G401.6 (cell line): Measurements from ENCODE around the gene GABBR1.

Source experiments
- FAIRE-seq: peaks from 2 replicates; lab custom pipeline; 2012; peaks lifted over from hg19 to GRCh38; lab: Jason Lieb, UNC

Gene GABBR1

DNA sequence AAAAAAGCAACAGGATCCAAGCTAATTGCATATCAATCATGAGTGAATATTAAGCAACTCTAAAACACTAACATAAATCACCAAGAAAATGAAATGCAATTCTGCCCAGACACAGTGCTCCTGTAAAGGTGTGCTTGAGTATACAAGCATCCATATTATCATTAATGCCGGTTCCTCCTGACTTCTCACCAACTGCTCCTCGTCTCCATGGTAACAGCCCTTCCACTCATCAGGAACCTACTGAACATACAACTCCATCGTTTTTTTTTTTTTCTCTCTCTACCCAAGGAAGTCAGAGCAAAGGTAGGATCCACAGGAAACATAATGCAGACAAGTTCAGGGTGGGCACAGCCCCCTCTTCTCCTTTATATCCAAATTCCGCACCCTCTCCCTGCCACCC lies 12.4 kb downstream of the GABBR1 start:
- FAIRE-seq, result no peak

DNA sequence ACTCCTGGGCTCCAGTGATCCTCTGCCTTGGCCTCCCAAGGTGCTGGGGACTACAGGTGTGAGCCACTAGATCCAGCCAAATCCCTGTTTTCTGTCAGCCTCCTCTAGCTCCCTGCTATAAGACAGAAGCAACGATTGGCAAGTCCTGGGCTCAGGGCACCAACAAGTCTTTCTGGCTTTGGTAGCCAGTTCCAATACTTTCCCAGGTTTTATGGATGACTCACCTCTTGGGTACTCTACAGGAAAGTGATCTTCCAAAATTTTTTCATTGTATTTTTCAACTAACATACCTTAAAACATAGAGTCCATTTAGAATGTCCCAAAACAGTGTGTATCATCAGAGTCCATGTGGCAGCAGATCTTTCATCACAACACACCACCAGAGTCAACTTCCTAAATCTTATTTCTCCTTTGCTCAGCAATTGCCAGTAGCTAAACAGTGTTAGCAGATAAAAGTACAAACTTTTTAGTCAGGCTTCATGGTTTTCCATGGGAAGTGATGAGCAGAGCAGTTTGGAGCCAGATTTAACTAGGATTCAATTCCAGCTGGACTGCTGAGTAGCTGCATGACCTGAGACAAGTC lies 13.3 kb downstream of the GABBR1 start:
- no peak for FAIRE-seq

DNA sequence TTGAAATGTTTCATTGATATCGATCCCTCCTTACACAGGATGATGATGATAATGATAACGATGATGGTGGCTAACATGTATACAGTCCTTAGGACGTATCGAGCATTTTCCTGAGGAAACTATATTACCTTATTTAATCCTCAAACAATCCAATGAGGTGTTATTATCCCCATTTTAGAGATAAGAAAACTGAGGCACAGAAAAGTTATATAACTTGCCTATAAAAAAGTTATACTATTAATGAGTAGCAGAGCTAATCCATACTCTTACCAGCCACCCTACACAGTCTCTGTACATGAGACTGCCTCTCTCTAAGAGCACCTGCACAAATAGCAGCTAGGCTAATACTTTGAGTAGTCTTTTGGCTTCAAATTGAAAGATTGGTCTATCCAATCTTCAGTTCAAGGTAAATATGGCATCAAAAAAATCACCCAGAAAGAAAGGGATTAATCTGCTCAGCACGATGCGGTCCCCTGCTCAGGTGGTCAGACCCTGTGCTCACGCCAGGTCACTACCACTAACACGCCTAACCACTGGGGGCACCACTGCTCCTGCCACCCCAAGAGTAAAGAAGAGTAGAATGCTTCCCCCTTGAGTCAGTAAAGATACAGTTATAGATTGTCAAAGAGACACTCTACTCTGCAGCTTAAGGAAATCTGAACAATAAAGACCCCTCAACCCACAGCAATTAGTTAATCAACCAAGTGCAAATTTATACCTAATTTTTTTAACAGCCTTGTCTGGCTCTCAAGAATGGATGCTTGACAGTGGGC lies 15.0 kb downstream of the GABBR1 start:
- no peak for FAIRE-seq

DNA sequence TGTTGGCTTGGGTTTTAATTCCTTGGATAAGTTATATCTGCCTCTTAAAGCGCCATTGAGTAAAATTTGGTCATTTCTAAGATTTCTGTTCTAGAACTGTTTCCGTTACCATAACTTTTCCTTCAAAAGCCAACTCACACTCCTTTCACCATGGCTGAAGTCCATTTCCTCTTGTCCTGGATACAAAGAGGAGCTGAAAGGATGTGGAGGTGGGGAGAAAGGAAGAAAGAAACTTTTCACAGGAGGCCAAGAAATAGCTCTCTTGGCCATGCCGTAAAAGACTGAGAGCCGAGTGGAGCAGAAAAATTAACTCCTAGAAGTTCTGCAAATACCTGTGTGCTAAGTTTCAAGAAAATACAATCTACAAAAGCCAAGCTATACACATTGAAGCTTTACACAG lies 21.6 kb downstream of the GABBR1 start:
- no peak for FAIRE-seq

DNA sequence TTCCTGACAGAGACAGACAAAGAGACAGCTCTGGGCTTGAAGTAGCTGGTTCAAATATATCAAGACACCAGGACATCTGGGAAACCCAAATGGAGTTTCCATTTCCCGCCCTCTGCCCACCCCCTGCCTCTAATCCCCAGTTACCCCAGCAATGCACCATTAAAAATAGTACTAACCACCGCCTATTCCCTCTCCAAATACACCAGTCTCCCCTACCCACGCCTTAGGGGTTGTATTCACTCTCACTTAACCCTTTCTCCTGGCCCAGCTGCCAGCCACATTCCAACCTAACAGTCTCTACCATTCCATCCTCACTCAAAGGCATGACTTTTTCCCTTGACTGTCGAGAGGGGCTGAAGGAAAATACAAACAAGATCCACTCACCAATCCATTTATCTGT lies 22.4 kb downstream of the GABBR1 start:
- no peak for FAIRE-seq

DNA sequence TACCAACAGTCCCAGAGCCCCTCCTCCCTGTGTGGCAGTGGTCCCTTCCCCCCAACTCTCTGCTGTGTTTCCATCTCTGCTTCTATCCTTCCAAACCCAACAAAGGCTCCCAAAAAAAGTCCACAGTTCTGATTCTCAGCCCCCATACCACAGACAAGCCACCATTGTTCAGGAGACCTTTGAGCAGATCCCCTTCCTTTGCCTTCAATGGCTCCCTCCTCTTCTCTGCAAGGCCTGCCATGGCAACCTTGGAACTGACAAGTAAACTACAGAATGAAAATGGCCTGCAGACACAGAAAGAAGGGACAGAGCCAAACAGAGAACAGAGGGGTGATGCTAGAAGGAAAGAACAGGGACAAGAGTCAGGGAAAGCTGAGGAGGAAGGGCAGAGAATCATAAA lies 24.9 kb downstream of the GABBR1 start:
- no peak for FAIRE-seq

DNA sequence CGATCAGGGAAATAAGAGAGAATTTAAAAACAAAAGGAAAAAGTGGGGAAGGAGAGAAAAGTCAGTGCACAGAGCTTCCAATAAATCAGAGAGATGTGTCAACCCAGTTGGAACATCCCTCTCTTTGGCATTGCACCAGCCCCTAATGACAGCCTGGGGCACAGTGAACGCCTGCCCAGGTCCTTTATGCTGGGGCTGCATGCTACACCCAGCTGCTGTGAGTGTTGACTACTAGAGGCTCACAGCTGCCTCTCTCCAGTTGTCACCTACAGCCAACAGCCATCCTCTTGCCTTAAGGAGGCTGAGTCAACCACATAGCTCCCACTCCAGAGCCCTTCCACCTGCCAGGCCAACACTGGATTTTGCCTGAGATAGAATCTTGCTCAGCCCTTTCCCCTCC lies 29.1 kb downstream of the GABBR1 start:
- FAIRE-seq, result no peak

DNA sequence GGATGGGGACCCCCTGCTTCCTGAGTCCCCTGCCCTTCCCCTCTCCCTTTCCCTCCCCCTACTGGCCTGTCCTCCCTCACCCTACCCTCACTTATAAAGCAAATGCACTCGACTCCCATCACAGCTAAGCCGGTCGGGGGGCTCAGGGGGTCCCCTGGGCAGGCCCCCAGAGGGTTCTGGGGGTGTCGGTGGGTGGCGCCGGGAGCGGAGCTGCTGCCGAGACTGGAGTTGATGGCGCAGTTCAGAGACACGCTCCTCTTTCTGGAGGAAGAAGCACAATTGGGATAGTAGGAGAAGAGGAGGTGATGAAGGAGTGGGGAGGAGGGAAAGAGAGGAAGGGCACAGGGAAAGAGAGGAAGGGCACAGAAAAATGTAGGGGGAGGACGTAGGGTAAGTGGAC lies 29.5 kb downstream of the GABBR1 start:
- FAIRE-seq, result no peak

DNA sequence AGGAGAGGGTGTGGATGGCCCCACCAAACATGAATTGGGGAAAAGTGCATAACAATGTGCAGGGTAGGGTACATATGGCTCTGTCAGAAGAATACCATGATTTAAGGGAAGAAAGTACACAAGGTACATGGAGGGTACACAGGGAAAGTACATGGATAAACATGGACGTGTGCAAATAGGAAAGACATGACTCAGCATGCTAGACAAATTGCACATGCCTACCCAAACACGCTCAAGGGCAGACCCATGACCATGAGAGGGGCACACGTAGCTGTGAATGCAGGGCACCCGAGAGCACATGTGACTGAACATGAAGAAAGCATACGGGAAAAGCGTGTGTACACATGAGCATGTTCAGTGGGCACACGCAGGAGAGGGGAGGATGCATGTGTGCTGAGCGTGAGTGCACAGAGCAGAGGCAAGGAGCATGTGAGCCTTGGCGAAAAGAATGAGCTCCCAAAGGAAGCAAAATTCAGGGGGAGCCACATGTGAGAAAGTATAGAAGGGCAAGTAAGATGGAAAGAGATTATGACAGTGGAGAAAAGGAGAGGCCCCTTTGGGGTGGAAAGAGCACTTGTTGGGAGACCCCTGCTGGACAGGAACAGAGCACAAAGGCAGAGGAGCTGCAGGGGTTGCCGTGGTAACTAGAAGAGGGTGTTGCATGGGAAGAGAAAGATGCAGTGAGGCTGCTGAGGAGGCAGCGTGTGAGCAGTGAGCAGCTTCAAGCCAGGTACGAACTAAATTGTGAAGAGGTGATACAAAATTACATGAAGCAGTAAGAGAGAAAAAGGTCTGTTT lies 30.2 kb downstream of the GABBR1 start:
- FAIRE-seq, result no peak

DNA sequence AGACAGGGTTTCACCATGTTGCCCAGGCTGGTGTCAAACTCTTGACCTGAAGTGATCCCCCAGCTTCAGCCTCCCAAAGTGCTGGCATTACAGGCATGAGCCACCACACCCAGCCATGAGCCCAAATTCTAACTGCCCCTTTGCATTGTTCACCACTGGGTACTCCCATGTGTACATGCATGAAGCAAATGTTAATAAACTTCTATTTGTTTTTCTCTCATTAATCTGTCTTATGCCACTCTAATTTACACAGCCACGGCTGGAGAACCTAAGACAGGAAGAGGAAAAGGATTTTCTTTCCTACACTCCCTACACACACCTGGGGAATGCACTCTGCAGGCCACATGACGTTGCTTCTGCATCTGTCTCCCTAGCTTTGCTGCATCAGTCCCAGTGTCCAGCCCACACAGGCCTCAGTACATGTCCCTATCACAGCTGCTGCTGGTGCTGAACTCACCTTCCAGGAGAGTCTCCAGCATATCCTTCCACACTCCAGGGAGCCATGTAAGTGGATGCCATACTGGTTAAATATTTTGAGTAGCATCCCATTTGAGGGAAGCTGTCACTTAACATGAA lies 34.7 kb downstream of the GABBR1 start:
- no peak for FAIRE-seq

DNA sequence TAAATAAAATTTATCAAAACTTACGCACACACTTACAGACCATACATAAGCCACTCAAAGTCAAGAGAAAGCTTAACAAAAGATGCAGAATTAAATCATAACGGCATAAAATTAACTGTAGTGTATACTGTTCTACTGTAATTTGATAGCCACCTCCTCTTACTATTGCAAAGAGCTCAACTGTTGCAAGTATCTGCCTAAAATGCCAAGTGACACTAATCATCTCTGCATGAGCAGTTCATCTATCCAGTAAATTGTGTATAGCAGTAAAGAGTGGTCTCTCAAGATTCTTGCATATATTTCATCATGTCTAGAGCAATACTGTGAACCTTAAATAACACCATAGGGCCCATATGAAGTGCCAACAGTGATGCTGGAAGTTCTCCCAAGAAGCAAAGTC lies 35.8 kb downstream of the GABBR1 start:
- no peak for FAIRE-seq

DNA sequence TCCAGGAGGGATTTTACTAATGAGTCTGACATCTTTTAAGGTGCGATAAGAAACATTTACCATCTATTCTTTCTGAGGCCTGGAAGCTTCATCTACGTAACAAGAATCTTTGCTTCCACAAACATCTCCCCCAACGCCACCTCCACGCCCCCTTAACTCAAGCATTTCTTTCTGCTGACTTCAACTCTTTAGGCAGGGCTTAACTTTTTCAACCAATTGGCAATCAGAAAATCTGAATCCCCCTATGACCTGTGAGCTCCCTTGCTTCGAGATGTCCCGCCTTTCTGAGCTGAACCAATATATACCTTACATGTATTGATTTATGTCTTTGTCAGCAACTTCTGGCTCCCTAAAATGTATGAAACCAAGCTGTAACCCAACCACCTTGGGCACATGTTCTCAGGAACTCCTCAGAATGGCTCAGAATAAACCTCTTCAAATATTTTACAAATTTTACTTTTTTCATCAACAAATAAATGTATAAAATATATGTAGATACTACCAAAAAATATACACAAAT lies 36.5 kb downstream of the GABBR1 start:
- FAIRE-seq, result no peak

DNA sequence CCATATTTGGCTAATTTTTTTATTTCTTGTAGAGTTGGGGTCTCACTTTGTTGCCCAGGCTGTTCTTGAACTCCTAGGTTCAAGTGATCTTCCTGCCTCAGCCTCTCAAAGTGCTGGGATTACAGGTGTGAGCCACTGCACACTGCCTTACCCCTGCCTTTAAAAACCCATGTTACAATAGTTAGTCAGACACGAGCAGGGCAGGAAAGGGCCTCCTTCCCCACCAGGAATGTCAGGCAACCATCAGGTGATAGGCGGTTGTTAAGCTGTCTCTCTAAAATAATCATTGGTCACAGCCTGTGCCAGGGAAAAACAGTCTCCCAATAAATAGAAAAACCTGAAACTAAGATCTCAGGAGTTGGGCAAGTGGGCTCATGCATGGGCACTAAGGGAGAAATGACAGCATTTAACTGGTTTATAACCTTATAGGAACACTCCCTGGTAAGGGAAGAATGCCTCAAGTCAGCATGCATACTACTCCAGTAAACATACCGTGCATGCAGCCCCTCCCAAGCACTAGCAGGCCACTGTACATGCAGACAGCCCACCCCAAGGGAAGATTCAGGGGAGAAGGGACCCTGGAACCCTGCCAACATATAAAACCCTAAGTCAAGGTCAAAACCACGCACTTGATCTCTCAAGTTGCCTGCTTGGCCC lies 39.7 kb downstream of the GABBR1 start:
- no peak for FAIRE-seq

DNA sequence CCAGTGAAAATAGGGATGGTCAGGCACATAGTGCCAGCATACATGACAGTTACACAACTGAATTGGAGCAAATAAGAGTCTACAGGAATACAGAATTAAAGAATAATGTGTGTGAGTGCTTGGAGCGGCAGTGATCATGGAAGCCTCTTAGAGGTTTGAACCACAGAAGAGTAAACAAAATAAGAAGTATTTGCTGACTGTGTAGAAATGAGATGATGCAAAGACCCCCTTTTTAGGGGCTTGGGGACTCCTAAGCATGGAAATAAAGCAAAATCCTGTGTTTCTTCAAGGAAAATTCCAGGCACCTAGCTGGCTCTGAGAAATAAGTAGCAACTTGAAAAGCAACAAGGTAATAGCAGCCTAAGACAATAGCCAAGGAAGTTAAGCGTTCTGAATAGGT lies 41.3 kb downstream of the GABBR1 start:
- no peak for FAIRE-seq

DNA sequence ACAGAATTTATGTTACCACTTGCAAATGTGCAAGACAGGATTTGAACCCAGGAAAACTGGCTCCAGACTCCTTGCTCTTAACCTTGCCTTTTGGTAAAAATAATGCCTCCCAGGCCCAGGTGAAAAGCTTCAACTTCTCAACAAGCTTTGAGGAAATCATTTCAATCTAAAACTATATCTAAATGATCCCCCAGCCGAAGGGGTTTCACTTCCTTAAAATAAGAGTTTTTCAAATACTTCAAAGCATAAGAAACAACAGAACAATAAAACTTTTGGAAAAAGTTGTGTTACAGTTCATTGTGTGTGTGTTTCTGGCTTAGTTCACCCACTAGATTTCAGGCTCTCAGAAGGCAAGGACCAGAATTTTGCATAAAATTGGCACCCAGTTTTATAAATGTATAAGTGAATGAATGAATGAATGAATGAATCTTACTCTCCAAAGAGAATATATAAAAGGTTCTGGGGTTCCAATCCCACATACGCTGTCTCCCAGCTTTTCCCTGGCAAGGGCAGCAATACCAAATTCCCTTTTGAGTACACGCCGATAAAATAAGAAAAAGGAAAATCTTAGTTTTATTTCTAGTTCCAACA lies 42.7 kb downstream of the GABBR1 start:
- FAIRE-seq, result no peak

DNA sequence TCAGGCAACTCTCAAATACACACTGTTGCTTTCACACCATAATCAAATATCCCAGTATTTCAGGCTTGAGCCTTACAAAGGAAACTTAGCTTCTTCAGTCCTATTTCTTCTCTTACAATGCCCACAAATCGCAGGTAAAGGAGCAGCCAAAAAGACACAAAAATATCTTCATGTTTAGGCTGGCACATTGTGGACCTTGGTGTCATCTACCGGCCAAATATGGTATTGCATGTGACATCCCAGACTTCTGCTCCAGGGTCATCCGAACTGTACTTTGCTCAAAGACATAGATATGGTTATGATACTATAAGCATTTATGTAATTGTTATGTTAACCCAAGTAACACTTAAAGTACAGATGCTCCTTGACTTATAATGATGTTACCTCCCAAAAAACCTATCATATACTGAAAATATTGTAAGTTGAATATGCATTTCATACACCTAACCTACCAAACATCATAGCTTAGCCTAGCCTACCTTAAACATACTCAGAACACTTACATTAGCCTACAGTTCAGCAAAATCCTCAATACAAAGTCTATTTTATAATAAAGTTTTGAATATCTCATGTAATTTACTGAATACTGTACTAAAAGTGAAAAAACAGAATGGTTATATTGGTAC lies 43.4 kb downstream of the GABBR1 start:
- peak; percentile 70 for FAIRE-seq

DNA sequence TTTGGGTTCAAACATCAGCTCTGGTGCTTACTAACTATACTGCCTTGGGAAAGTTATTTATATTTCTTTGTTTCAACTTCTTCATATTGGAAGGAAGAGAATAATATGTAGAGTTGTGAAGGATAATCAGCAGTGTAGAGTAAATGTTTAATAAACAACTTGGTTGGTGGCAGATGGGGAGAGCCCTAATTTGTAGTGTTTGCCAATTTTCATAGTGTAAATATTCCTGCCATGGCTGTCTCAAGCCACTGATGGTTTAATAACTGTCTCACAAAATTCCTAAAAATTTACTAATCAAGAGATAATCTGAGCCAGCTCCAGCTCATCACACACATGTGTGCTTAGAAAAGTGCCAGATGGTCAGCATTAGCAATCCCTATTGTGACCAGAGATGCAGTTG lies 48.2 kb downstream of the GABBR1 start, which contains the start of gene OR2H2:
TSS of gene OR2H2 (plus strand) at position 301 of the 400 bp plus-strand sequence. CDS start 2,824 bp downstream, outside the sequence.
- FAIRE-seq, result no peak

DNA sequence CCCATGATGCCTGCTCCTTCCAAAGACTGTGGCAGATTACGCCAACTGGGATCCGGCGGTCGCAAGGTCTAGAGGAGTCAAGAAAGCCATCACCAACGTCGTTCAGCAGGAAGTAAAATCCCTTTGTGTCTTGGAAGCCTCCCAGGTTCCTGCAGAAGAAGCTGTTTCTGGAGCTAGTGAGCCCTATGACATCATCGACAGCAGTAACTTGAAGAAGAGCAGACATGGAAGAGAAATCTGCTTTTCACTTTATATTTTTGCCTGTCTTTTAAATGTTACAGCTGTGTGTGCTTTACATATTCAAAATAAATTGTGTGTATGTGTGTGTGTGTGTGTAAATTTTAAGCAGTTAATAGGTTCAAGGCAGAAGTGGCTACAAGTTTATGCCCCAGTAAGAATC lies 55.4 kb downstream of the GABBR1 start:
- FAIRE-seq, result no peak

DNA sequence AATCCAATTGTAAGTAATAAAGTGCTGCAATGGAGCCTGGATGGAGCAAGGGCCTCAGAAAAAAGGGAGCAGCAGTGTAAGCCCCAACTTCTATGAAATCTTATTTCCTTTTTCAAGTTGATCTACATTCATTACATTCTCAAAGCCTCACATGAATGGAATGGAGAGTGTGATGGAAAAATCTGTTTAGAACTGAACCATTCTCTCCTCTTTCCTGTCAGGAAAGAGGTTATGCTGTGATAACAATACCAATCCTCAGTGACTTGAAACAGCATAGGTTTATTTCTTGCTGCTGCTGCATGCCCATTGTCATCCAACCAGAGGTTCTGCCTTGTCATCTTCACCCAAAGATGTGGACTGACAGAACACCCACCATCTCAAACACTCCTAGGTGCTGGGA lies 56.9 kb downstream of the GABBR1 start:
- no peak for FAIRE-seq

DNA sequence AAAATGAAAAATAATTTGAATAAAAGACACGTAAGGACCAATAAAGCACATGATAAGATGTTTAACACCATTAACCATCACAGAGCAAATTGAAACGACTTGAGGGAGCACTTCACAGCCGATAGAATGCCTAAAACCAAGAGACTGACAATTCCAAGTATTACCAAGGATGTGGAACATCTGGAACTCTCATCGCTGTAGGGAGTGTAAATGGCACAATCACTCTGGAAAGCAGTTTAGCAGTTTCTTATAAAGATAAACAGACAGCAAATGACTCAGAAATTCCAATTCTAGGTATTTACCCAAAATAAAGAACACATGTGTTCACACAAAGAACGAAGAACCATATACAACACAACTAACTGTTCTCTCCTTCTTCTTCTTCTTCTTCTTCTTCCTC lies 65.0 kb downstream of the GABBR1 start:
- no peak for FAIRE-seq

DNA sequence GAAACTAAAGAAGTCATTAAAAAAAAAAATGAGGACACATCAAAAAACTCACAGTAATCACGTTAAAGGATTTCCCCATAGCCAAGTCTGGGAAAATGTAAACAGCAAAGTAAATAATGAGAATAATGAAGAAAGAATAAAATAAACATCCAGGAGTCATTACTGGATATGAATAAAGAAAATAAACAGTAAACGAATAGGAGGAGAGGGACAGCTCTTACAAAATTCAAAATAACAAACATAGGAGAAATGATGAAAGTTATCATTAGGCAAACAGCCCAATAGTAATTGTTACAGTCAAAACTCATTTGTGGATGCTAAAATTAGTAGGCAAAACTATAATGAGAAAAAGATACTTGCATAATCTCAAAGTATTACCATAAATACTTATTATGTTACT lies 65.4 kb downstream of the GABBR1 start:
- no peak for FAIRE-seq
